ENCODE results near the gene CARF.

DNA sequence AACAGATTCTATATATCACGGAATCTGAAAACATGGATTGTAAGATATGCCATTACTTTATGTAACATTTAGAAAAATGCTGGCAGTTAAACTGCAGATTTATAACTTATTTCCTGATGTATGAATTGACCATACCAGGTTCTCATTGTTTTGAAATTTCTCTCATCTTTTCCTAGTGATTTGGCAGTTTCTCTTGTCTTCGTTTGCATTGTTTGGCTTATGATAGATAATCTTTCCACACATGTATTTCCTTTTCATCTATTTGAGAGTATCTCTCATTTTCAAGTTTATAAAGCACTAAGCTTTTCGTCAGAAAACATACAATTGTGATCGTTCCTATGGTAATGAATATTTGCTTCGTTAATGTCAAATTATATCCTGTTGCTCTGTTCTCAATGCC, 118.9 kb downstream of the CARF start:
- no peak for TF ChIP-seq ZNF239 (tag by site-specific recombination; IDR thresholded peaks at IDR 0.05)
- no peak for TF ChIP-seq CTCF (tag by site-specific recombination; IDR thresholded peaks at IDR 0.05)
- TF ChIP-seq ZNF530 (tag by site-specific recombination; IDR thresholded peaks at IDR 0.05; ENCODE audit: low read depth): no peak
- TF ChIP-seq ZBTB1 (tag by site-specific recombination; IDR thresholded peaks at IDR 0.05): no peak
- TF ChIP-seq ZSCAN16 (tag by site-specific recombination; IDR thresholded peaks at IDR 0.05): no peak
- TF ChIP-seq ZNF561 (tag by site-specific recombination; IDR thresholded peaks at IDR 0.05; ENCODE audit: borderline replicate concordance): no peak
- TF ChIP-seq ZEB2 (tag by site-specific recombination; IDR thresholded peaks at IDR 0.05): no peak
- TF ChIP-seq ZBTB21 (tag by site-specific recombination; IDR thresholded peaks at IDR 0.05): no peak
- TF ChIP-seq ZNF449 (tag by site-specific recombination; IDR thresholded peaks at IDR 0.05): no peak
- no peak for TF ChIP-seq ZNF571 (tag by site-specific recombination; IDR thresholded peaks at IDR 0.05)
- no peak for TF ChIP-seq ZNF555 (tag by site-specific recombination; conservative IDR thresholded peaks at IDR 0.05)
- no peak for TF ChIP-seq ZNF10 (tag by site-specific recombination; IDR thresholded peaks at IDR 0.05)

All from HEK293 (cell line).